HG02798 (cell line): ENCODE results near the gene SCAI.
"Not testable (repeated sequence)": the region's sequence is repeated elsewhere in the genome, so short reads cannot be mapped to it uniquely, and the experiment has no call there.

Experiments used
- ATAC-seq: cut with Tn5 transposase; IDR thresholded peaks from one replicate; pipeline ENCODE4 v1.9.1; 2021; ENCODE audit warnings: mild to moderate bottlenecking; ENCODE audit not compliant: unreplicated experiment, poor library complexity

SCAI gene

GRCh38 chr9:124954255-124954654, 189.1 kb downstream of the SCAI start:
- no peak for ATAC-seq

- ATAC-seq = no peak
Measured at GRCh38 chr9:124950050-124950718, 193.1 kb downstream of the SCAI start.

GRCh38 chr9:124949387-124949786, 193.9 kb downstream of the SCAI start:
- ATAC-seq = no peak

GRCh38 chr9:124947727-124948391, 195.5 kb downstream of the SCAI start:
- no peak for ATAC-seq

- no peak for ATAC-seq
Measured at GRCh38 chr9:124946167-124946566, 197.2 kb downstream of the SCAI start.

GRCh38 chr9:124941679-124942561, 201.4 kb downstream of the SCAI start:
- ATAC-seq = peak; percentile 7

GRCh38 chr9:124940894-124941678, 202.2 kb downstream of the SCAI start, which contains the start of gene GOLGA1:
GOLGA1 (minus strand) TSS chr9:124941083; CDS start chr9:124938711, 2,372 bp downstream.
- peak; percentile 89 for ATAC-seq

- ATAC-seq = peak; percentile 47
Measured at GRCh38 chr9:124940521-124940893, 202.8 kb downstream of the SCAI start.

- ATAC-seq = no peak
Measured at GRCh38 chr9:124939944-124940343, 203.4 kb downstream of the SCAI start.

GRCh38 chr9:124934290-124934689, 209.0 kb downstream of the SCAI start:
- no peak for ATAC-seq

GRCh38 chr9:124932333-124932732, 211.0 kb downstream of the SCAI start:
- ATAC-seq = no peak

GRCh38 chr9:124929464-124929863, 213.9 kb downstream of the SCAI start:
- ATAC-seq = no peak

- ATAC-seq = no peak
Measured at GRCh38 chr9:124928116-124928515, 215.2 kb downstream of the SCAI start.

GRCh38 chr9:124920394-124920793, 222.9 kb downstream of the SCAI start:
- not testable (repeated sequence) for ATAC-seq

- ATAC-seq = no peak
Measured at GRCh38 chr9:124914753-124915405, 228.4 kb downstream of the SCAI start.

GRCh38 chr9:124913378-124913777, 229.9 kb downstream of the SCAI start:
- no peak for ATAC-seq

GRCh38 chr9:124911766-124912165, 231.6 kb downstream of the SCAI start:
- no peak for ATAC-seq

GRCh38 chr9:124908098-124908497, 235.2 kb downstream of the SCAI start:
- ATAC-seq = no peak

- no peak for ATAC-seq
Measured at GRCh38 chr9:124906966-124907365, 236.4 kb downstream of the SCAI start.

- ATAC-seq = no peak
Measured at GRCh38 chr9:124899845-124900244, 243.5 kb downstream of the SCAI start.
